Endothelial cell (in vitro differentiated cells): Measurements from ENCODE around the gene FSTL1. TPM values are rescaled to one million over a fixed set of nuclear protein-coding genes. Genes with fewer than 3 reads are reported as not detected.
A peak's percentile ranks its signal among the peaks of the same experiment; 100 is the strongest.

Source experiments
- DNase-seq: peaks from one replicate; pipeline ENCODE4 v3.0.0; 2021; ENCODE audit warnings: low spot score
- H3K27ac Mint-ChIP-seq: one replicate; pipeline ENCODE4 v1.8.0; 2021; ENCODE audit warnings: mixed read lengths, inconsistent platforms; ENCODE audit not compliant: unreplicated experiment
- H3K27me3 Mint-ChIP-seq: one replicate; pipeline ENCODE4 v1.8.0; 2021; ENCODE audit warnings: mild to moderate bottlenecking, moderate library complexity, mixed read lengths, inconsistent platforms; ENCODE audit not compliant: unreplicated experiment
- H3K36me3 Mint-ChIP-seq: one replicate; pipeline ENCODE4 v1.8.0; 2021; ENCODE audit warnings: mild to moderate bottlenecking, low read depth, mixed read lengths, inconsistent platforms; ENCODE audit not compliant: unreplicated experiment
- H3K4me1 Mint-ChIP-seq: one replicate; pipeline ENCODE4 v1.8.0; 2021; ENCODE audit warnings: mild to moderate bottlenecking, mixed read lengths, inconsistent platforms; ENCODE audit not compliant: unreplicated experiment
- H3K4me3 Mint-ChIP-seq: one replicate; pipeline ENCODE4 v1.8.0; 2021; ENCODE audit warnings: mild to moderate bottlenecking, mixed read lengths, inconsistent platforms; ENCODE audit not compliant: unreplicated experiment
- H3K9me3 Mint-ChIP-seq: one replicate; pipeline ENCODE4 v1.8.0; 2021; ENCODE audit warnings: mixed read lengths, inconsistent platforms; ENCODE audit not compliant: unreplicated experiment
- total RNA-seq: library from RNA; stranded (reverse); fragmentation: NEBNext Ultra II Directional; extraction: Animal tissue kit (Norgen Biotek cat#: 25700); gene quantifications from one replicate; pipeline ENCODE4 v1.2.1, GENCODE V29; 2021; ENCODE audit not compliant: unreplicated experiment
- TF ChIP-seq, protein P1 (sequence below): fragments of 200-600 bp; sonication (generic); IDR thresholded peaks from one replicate; pipeline ENCODE4 v1.5.0; 2021; ENCODE audit warnings: antibody characterized with exemption; ENCODE audit not compliant: unreplicated experiment

FSTL1 gene
- total RNA-seq, 1 donor from 2014 or later: 1,211 TPM

DNA sequence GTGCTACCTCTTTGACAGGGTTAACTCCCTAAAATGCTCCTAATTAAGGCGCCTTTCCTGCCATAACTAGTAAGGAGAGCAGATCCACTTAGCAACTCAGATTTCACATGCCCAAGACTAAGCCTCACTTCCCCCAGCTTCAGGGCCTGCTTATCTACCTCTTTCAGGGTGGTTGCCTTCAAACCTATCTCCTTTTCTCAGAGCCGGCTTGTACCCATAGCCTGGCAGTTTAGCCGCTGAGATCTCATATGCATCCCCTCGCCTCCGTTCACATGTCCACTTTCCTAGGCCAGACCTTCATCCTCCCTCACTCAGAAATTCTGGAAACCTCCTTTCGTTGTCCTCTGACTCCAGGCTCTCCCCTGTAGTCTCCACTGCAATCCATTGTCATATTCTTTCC, 1.0 kb upstream of the FSTL1 start:
- TF ChIP-seq, protein P1, sequence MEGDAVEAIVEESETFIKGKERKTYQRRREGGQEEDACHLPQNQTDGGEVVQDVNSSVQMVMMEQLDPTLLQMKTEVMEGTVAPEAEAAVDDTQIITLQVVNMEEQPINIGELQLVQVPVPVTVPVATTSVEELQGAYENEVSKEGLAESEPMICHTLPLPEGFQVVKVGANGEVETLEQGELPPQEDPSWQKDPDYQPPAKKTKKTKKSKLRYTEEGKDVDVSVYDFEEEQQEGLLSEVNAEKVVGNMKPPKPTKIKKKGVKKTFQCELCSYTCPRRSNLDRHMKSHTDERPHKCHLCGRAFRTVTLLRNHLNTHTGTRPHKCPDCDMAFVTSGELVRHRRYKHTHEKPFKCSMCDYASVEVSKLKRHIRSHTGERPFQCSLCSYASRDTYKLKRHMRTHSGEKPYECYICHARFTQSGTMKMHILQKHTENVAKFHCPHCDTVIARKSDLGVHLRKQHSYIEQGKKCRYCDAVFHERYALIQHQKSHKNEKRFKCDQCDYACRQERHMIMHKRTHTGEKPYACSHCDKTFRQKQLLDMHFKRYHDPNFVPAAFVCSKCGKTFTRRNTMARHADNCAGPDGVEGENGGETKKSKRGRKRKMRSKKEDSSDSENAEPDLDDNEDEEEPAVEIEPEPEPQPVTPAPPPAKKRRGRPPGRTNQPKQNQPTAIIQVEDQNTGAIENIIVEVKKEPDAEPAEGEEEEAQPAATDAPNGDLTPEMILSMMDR: no peak
- peaks cover 13% of the 10 kb centered on the region for H3K36me3 Mint-ChIP-seq
- H3K27ac Mint-ChIP-seq: peak overlapping the region; percentile 79
- peaks cover 22% of the 10 kb centered on the region for H3K4me1 Mint-ChIP-seq
- H3K4me3 Mint-ChIP-seq: peak overlapping the region; percentile 89
- H3K27me3 Mint-ChIP-seq: peaks cover 7% of the 10 kb centered on the region
- no peaks in the 10 kb centered on the region for H3K9me3 Mint-ChIP-seq
- no peak for DNase-seq

DNA sequence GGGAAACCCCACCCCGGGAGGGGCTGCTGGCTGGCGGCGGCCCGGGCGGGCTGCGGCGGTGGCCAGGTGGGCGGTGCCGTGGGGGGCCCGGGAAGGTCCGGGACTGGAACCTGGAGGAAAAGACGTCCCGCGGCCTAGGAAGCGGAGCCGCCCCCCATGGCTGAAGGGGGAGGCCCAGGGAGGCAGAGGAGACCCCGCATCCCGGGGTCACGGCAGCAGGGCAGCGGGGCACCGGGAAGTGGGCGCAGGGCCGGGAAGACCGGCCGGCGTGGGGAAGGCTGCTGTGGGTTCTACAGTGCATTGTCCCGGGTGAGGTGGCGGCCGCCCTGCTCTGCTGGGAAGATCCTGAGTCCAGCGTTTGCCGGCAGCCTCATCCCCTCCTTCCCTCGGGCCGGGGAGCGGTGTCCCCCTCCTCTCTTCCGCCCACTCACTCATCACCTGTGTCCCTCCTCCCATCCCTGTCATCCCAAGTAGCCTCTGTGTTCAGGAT, 525 bp upstream of the FSTL1 start:
- Mint-ChIP-seq H3K27me3 (peaks cover 7% of the 10 kb centered on the region), H3K27ac (peak overlapping the region; percentile 79), H3K36me3 (peaks cover 14% of the 10 kb centered on the region), H3K4me3 (peak overlapping the region; percentile 89), H3K9me3 (no peaks in the 10 kb centered on the region), H3K4me1 (peaks cover 27% of the 10 kb centered on the region)
- DNase-seq: peak; percentile 35
- TF ChIP-seq, protein P1: no peak

DNA sequence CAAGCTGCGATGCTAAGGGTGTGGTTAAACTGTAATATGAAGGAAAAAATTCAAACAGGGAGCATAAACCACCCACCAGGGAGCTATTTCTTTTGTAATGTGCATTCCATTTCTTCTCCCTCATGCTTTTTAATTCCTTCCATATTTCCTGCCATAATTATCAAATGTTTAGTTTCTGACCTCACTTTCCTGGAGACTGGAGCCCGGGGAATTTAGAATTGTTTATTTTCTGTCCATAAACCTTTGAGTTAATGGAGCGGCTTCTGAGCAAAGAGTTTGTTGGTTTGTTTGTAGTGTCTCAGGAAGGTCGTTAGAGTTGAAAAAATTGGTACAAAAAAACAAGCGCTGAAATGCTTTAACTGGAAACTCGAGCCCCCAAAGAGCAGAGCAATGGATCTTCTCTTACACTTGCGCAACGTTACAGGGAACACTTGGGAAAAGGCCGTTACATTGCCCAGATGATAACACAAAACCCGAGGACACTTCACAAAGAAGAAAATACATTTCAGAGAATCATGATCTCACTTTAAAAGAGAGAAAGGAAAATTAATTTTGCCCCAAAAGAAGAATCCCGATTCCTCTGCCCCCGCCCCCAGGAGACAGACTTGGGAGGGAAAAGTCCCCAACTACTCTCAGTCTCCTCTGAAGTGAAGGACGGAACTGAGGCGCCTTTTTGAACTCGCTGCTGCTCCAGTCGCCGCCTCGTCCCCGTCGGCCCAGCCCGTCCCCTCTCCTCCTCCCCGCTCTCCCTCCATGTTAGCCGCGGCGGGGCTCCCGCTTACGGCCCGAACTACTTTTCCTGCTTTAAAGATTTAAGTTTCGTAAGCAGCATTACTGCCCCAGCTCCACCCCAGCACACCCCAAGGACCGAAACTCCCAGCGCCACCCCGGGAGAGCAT, 842 bp downstream of the FSTL1 start:
- Mint-ChIP-seq H3K4me1 (peaks cover 36% of the 10 kb centered on the region), H3K4me3 (peak overlapping the region; percentile 98), H3K27me3 (peaks cover 7% of the 10 kb centered on the region), H3K9me3 (no peaks in the 10 kb centered on the region), H3K27ac (peak overlapping the region; percentile 93), H3K36me3 (peaks cover 21% of the 10 kb centered on the region)
- DNase-seq: peak; percentile 29
- TF ChIP-seq, protein P1: no peak

DNA sequence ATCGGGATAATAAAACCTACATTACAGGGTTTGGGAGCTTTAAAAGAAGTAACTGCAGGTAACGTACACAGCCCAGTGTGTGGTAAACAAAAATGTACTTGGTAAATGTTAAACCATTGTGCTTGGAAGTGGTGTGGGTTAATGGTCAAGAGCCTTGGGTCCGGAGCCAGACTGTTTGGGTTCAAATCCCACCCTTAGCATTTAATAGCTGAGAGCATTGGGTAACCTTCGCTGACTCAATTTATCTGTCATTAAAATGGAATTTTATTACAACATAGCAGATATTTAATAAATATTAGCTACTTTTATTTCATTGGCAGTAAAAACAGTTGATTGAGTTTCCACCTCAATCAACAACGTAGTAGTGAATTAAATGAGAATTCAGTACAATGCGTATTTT, 1.5 kb downstream of the FSTL1 start:
- peak overlapping the region; percentile 93 for H3K27ac Mint-ChIP-seq
- H3K4me3 Mint-ChIP-seq: peak overlapping the region; percentile 98
- H3K4me1 Mint-ChIP-seq: peaks cover 42% of the 10 kb centered on the region
- no peak for DNase-seq
- H3K27me3 Mint-ChIP-seq: peaks cover 7% of the 10 kb centered on the region
- TF ChIP-seq, protein P1: no peak
- peaks cover 25% of the 10 kb centered on the region for H3K36me3 Mint-ChIP-seq
- no peaks in the 10 kb centered on the region for H3K9me3 Mint-ChIP-seq

DNA sequence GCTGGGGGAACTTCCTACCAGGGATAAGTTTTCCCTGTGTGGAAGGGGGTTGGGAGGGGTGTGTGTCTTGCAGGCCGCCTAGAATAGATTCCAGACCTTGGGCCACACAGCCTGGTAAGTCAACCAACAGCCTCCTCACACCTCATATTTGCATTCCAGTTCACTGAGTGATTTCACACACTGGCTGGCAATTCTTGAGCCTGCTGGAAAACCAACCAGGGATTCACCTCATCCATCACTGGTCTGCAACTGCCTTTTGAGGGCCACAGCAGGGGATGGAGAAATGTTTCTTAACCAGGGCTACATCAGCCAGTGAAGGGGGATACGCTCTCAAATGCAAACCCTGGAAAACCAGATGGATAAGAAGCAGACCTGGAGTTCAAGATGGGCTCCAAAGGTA, 2.0 kb downstream of the FSTL1 start:
- peaks cover 47% of the 10 kb centered on the region for H3K4me1 Mint-ChIP-seq
- peaks cover 7% of the 10 kb centered on the region for H3K27me3 Mint-ChIP-seq
- TF ChIP-seq, protein P1: no peak
- H3K9me3 Mint-ChIP-seq: no peaks in the 10 kb centered on the region
- H3K4me3 Mint-ChIP-seq: peak overlapping the region; percentile 98
- DNase-seq: peak; percentile 50
- H3K36me3 Mint-ChIP-seq: peaks cover 25% of the 10 kb centered on the region
- H3K27ac Mint-ChIP-seq: peak overlapping the region; percentile 95
